GM12878 (cell line): ENCODE measurements around the gene FBXO3. TPM values are rescaled to one million over a fixed set of nuclear protein-coding genes. Genes with fewer than 3 reads are reported as not detected.

Source experiments
- BACH1 ChIP-seq: fragments of 450-650 bp; IDR thresholded peaks from 2 replicates; pipeline ENCODE4 v1.6.1; 2017; ENCODE audit warnings: mild to moderate bottlenecking, borderline replicate concordance
- BMI1 ChIP-seq: fragments of 450-650 bp; IDR thresholded peaks from 2 replicates; pipeline ENCODE4 v1.6.1; 2016; ENCODE audit warnings: mild to moderate bottlenecking, moderate library complexity, borderline replicate concordance
- BRCA1 ChIP-seq: IDR thresholded peaks from 2 replicates; pipeline ENCODE4 v1.6.1; 2011; ENCODE audit warnings: low read depth, low read length, improper control_type of control experiment
- FOS ChIP-seq: IDR thresholded peaks from 3 replicates; pipeline ENCODE4 v1.6.1; 2011; ENCODE audit warnings: borderline replicate concordance; ENCODE audit not compliant: insufficient read length; ENCODE audit errors: extremely low read depth
- FOXK2 ChIP-seq: fragments of 450-650 bp; IDR thresholded peaks from 2 replicates; pipeline ENCODE4 v1.6.1; 2017; ENCODE audit warnings: mild to moderate bottlenecking, moderate library complexity
- GATAD2B ChIP-seq: fragments of 450-650 bp; conservative IDR thresholded peaks from 2 replicates; pipeline ENCODE4 v1.6.1; 2017; ENCODE audit warnings: low read depth, mild to moderate bottlenecking, moderate library complexity
- IKZF2 ChIP-seq, 2 experiments: fragments of 450-650 bp; IDR thresholded peaks; 2 replicates each; pipeline ENCODE4 v1.6.1; 2017; ENCODE audit warnings: mild to moderate bottlenecking in 2 of 2, moderate library complexity in 2 of 2
- MXI1 ChIP-seq: fragments of 150-350 bp; IDR thresholded peaks from 2 replicates; pipeline ENCODE4 v1.6.1; 2011; ENCODE audit warnings: low read depth, mild to moderate bottlenecking, inconsistent platforms, low read length, improper control_type of control experiment
- NR2C1 ChIP-seq: fragments of 450-650 bp; IDR thresholded peaks from 2 replicates; pipeline ENCODE4 v1.6.1; 2017; ENCODE audit warnings: antibody characterized with exemption, mild to moderate bottlenecking, moderate library complexity
- POLR2AphosphoS5 ChIP-seq: IDR thresholded peaks from 2 replicates; pipeline ENCODE4 v1.6.1; 2011; ENCODE audit warnings: mild to moderate bottlenecking, low read length, inconsistent platforms
- RAD21 ChIP-seq: IDR thresholded peaks from 2 replicates; pipeline ENCODE4 v1.6.1; 2011; ENCODE audit warnings: mild to moderate bottlenecking, low read depth, low read length, moderate library complexity; ENCODE audit not compliant: insufficient read depth
- SPI1 ChIP-seq: IDR thresholded peaks from 2 replicates; pipeline ENCODE4 v1.6.1; 2011; ENCODE audit warnings: low read depth, mild to moderate bottlenecking, low read length, moderate library complexity, borderline replicate concordance; ENCODE audit not compliant: insufficient read depth
- SUPT20H ChIP-seq: IDR thresholded peaks from 2 replicates; pipeline ENCODE4 v1.6.1; 2011; ENCODE audit warnings: low read depth, mild to moderate bottlenecking, low read length, moderate library complexity, borderline replicate concordance; ENCODE audit not compliant: control insufficient read depth
- SUZ12 ChIP-seq: fragments of 200-600 bp; sonication (generic); IDR thresholded peaks from one replicate; pipeline ENCODE4 v1.6.1; 2018; ENCODE audit warnings: antibody characterized with exemption, mild to moderate bottlenecking; ENCODE audit not compliant: unreplicated experiment
- TCF7 ChIP-seq: IDR thresholded peaks from 2 replicates; pipeline ENCODE4 v1.6.1; 2014; ENCODE audit warnings: antibody characterized with exemption, borderline replicate concordance
- polyA plus RNA-seq, 11 experiments: library from polyadenylated mRNA; depleted of rRNA in 4 of 11; unstranded in 6 of 11; stranded (reverse) in 5 of 11; fragments of >200 nt; fragmentation: Nextera tagmentation in 4 of 11; fragmentation: Illumina TruSeq in 1 of 11; extraction: Ambion mirVana in 4 of 11; extraction: Trizol in 1 of 11; gene quantifications; 1 replicate in 1 of 11; 2 replicates in 10 of 11; pipeline versions ENCODE4 v1.2.1 to v1.2.3, GENCODE V29; 2011 to 2016; ENCODE audit warnings: inconsistent platforms in 2 of 11, missing spikeins in 2 of 11, low read depth in 1 of 11
- total RNA-seq, 4 experiments: library from RNA; depleted of rRNA in 3 of 4; stranded (reverse); fragments of >200 nt in 3 of 4; fragmentation: Illumina TruSeq in 1 of 4; extraction: Trizol in 1 of 4; gene quantifications; 2 replicates each; pipeline versions ENCODE4 v1.2.1 to v1.2.3, GENCODE V29; 2013 to 2021
- TF ChIP-seq, protein P1 (sequence below): IDR thresholded peaks from 2 replicates; pipeline ENCODE4 v1.6.1; 2012; ENCODE audit warnings: low read length, inconsistent platforms
- TF ChIP-seq, protein P2 (sequence below): IDR thresholded peaks from 2 replicates; pipeline ENCODE4 v1.6.1; 2011; ENCODE audit warnings: mild to moderate bottlenecking, low read depth, low read length, moderate library complexity; ENCODE audit not compliant: insufficient replicate concordance
- TF ChIP-seq, protein P3 (sequence below): fragments of 450-650 bp; IDR thresholded peaks from 2 replicates; pipeline ENCODE4 v1.6.1; 2016; ENCODE audit warnings: mild to moderate bottlenecking, moderate library complexity, borderline replicate concordance
- TF ChIP-seq, protein P4 (sequence below): fragments of 450-650 bp; IDR thresholded peaks from 2 replicates; pipeline ENCODE4 v1.6.1; 2017; ENCODE audit warnings: antibody characterized with exemption, mild to moderate bottlenecking, moderate library complexity

FBXO3 gene
- total and polyA plus RNA-seq, 10 of the 15 experiments (the other 5 are each of a cell fraction or from before 2014, with no cell fraction given): 8.9 to 33.4 (median 13.8) TPM

DNA sequence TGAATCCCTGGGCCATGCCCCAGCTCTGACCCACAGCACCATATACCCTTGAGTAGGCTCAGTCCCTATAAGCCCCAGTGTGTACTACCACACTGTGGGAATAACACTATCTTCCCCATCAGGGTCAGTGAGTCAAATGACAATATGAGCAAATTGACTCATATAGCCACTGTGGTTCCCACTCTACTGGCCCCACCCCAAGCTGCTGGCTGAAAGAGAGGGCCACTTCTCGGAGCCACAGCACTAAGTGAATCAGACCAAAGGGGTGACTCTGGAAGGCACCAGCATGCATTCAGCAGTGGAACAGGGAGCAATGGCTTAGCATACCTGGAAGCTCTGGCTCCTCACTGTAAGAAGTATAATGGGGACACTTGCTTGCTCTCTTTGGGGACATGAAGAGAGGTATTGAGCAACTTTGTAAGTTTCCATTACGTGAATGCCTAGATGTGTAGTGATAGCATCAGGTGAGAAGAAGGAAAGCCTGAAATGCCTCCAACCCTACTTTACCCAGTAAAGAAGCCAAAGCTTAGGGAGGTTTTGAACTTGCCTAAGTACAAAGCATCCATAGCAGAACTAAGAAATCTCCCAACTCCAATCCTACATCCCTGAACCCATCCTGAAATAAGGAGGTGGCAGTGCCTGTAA, 51.6 kb downstream of the FBXO3 start (continued):
- TF ChIP-seq, protein P1, sequence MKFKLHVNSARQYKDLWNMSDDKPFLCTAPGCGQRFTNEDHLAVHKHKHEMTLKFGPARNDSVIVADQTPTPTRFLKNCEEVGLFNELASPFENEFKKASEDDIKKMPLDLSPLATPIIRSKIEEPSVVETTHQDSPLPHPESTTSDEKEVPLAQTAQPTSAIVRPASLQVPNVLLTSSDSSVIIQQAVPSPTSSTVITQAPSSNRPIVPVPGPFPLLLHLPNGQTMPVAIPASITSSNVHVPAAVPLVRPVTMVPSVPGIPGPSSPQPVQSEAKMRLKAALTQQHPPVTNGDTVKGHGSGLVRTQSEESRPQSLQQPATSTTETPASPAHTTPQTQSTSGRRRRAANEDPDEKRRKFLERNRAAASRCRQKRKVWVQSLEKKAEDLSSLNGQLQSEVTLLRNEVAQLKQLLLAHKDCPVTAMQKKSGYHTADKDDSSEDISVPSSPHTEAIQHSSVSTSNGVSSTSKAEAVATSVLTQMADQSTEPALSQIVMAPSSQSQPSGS: peak; percentile 35; the same call in 1 of the 2 replicates
- TF ChIP-seq BRCA1: no peak
- TF ChIP-seq, protein P2, sequence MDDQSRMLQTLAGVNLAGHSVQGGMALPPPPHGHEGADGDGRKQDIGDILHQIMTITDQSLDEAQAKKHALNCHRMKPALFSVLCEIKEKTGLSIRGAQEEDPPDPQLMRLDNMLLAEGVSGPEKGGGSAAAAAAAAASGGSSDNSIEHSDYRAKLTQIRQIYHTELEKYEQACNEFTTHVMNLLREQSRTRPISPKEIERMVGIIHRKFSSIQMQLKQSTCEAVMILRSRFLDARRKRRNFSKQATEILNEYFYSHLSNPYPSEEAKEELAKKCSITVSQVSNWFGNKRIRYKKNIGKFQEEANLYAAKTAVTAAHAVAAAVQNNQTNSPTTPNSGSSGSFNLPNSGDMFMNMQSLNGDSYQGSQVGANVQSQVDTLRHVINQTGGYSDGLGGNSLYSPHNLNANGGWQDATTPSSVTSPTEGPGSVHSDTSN: no peak
- no peak for TF ChIP-seq GATAD2B
- no peak for TF ChIP-seq FOS
- no peak for TF ChIP-seq RAD21
- TF ChIP-seq, protein P3, sequence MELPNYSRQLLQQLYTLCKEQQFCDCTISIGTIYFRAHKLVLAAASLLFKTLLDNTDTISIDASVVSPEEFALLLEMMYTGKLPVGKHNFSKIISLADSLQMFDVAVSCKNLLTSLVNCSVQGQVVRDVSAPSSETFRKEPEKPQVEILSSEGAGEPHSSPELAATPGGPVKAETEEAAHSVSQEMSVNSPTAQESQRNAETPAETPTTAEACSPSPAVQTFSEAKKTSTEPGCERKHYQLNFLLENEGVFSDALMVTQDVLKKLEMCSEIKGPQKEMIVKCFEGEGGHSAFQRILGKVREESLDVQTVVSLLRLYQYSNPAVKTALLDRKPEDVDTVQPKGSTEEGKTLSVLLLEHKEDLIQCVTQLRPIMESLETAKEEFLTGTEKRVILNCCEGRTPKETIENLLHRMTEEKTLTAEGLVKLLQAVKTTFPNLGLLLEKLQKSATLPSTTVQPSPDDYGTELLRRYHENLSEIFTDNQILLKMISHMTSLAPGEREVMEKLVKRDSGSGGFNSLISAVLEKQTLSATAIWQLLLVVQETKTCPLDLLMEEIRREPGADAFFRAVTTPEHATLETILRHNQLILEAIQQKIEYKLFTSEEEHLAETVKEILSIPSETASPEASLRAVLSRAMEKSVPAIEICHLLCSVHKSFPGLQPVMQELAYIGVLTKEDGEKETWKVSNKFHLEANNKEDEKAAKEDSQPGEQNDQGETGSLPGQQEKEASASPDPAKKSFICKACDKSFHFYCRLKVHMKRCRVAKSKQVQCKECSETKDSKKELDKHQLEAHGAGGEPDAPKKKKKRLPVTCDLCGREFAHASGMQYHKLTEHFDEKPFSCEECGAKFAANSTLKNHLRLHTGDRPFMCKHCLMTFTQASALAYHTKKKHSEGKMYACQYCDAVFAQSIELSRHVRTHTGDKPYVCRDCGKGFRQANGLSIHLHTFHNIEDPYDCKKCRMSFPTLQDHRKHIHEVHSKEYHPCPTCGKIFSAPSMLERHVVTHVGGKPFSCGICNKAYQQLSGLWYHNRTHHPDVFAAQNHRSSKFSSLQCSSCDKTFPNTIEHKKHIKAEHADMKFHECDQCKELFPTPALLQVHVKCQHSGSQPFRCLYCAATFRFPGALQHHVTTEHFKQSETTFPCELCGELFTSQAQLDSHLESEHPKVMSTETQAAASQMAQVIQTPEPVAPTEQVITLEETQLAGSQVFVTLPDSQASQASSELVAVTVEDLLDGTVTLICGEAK: no peak
- no peak for TF ChIP-seq FOXK2
- no peak for TF ChIP-seq NR2C1
- peak; percentile 17 to 41; a peak in 2 of 4 replicates for TF ChIP-seq IKZF2 (IDR thresholded peaks at IDR 0.05)
- no peak for TF ChIP-seq SUPT20H
- TF ChIP-seq BACH1: no peak
- TF ChIP-seq SPI1: no peak
- no peak for TF ChIP-seq BMI1
- peak; percentile 47; the same call in 1 of the 2 replicates for TF ChIP-seq POLR2AphosphoS5
- TF ChIP-seq SUZ12: no peak
- no peak for TF ChIP-seq MXI1
- TF ChIP-seq TCF7: no peak
- TF ChIP-seq, protein P4, sequence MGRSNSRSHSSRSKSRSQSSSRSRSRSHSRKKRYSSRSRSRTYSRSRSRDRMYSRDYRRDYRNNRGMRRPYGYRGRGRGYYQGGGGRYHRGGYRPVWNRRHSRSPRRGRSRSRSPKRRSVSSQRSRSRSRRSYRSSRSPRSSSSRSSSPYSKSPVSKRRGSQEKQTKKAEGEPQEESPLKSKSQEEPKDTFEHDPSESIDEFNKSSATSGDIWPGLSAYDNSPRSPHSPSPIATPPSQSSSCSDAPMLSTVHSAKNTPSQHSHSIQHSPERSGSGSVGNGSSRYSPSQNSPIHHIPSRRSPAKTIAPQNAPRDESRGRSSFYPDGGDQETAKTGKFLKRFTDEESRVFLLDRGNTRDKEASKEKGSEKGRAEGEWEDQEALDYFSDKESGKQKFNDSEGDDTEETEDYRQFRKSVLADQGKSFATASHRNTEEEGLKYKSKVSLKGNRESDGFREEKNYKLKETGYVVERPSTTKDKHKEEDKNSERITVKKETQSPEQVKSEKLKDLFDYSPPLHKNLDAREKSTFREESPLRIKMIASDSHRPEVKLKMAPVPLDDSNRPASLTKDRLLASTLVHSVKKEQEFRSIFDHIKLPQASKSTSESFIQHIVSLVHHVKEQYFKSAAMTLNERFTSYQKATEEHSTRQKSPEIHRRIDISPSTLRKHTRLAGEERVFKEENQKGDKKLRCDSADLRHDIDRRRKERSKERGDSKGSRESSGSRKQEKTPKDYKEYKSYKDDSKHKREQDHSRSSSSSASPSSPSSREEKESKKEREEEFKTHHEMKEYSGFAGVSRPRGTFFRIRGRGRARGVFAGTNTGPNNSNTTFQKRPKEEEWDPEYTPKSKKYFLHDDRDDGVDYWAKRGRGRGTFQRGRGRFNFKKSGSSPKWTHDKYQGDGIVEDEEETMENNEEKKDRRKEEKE: no peak
